Esophagus squamous epithelium (tissue), 4 donors: ENCODE results near the gene FARP2.

Experiments used
- CTCF ChIP-seq, 6 experiments: fragments of 450-650 bp in 4 of 6; fragments of 200-600 bp in 2 of 6; sonication (generic) in 2 of 6; IDR thresholded peaks; one replicate each; pipeline ENCODE4 v1.5.1; 2016 to 2019; ENCODE audit warnings: antibody characterized with exemption in 6 of 6, mild to moderate bottlenecking in 4 of 6, moderate library complexity in 4 of 6
- POLR2A ChIP-seq, 4 donors: fragments of 450-650 bp; IDR thresholded peaks; one replicate each; pipeline ENCODE4 v1.6.1; 2017; ENCODE audit warnings: antibody characterized with exemption in 4 of 4, mild to moderate bottlenecking in 4 of 4, moderate library complexity in 3 of 4

DNA sequence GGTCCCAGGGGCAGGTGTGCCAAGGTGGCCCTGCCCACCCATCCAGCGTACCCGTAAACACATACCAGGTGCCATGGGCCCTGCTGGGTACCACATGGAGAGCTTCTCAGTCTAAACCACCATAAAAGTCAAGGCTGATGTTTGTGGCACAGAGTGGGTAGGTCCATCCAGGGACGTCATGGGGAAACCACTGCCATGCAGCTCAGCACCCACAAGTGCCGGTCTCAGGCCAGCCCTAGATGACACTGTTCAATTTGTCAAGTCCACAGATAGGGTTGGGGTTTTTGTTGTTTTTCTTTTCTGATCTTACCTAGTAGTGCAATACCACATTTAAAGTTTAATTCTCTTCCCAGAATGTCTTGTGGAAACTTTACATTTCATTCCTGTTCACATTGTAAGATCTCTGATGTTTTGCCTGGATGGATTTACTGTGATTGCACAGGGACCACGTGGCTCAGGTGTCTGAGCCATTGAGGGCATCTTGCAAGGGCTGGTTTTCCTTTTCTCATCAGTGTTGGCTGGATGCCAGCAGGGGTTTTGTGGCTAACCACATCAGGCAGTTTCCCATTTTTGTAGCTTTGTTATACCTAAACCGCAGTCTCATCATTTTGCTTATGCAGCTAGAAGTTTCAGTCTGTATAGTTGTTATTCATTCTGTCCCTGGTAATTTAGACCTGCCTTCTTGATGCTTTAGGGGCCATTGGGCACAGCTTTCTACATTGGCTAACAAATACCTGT, 87.6 kb downstream of the FARP2 start:
- no peak for TF ChIP-seq CTCF (IDR thresholded peaks at IDR 0.05)
- TF ChIP-seq POLR2A (IDR thresholded peaks at IDR 0.05) = no peak
